ENCODE results near the gene DIRAS1.

DIRAS1 gene

DNA sequence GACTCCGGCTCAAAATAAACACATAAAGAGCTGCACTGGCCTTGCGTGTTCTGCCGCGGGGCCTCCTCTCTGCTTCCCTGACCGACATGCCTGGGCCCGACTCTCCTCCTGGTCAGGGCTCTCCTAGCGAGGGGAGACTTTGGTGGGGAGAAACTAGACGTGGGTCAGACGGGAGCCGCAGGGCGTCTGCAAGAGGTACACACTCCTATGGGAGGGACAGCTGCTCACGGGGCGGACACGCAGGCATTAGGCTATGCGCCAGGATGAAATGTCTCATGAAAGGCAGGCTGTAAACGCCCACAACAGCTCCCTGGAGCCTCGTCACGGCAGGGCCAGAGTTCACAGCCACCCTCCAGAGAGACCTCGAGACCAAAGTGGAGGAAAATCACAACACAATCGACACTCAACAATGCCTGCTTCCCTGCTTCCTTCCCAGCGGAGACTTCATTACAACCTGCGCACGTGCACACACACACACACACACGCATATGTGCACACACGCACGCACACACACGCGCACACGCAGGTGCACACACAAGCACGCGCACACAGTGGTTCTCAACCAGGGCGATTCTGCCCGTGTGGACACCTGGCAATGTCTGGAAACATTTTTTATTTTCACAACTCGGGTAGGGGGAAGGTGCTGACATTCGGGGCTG, 12.9 kb upstream of the DIRAS1 start:
- DNase-seq (ENCODE audit: low read depth): no peak
- H3K4me3 ChIP-seq (ENCODE audit: low read depth, low read length): no peak overlapping the region
- TF ChIP-seq CTCF (IDR thresholded peaks at IDR 0.05; ENCODE audit: insufficient read depth, low read depth, low read length, missing control alignments): no peak

DNA sequence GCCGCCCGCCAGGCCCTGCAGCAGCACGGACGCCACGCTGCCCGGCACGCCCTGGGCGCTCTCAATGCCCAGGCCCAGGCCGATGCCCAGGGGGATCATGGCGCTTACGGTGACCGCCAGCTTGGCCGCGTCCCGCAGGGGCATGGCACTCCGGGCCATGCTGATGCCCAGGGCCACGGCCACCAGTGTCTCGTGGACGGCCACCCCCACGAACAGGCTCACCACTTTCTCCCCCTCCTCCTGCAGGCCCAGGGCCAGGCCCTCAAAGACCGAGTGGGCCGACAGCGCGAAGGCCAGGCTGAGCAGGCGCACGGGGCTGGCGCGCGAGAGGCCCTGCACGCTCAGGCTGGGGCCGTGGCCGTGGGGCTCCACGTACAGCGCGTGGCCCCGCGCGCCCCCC, 11.7 kb upstream of the DIRAS1 start:
- no peak overlapping the region for H3K4me3 ChIP-seq (ENCODE audit: low read depth, low read length)
- no peak for TF ChIP-seq CTCF (IDR thresholded peaks at IDR 0.05; ENCODE audit: insufficient read depth, low read depth, low read length, missing control alignments)
- DNase-seq (ENCODE audit: low read depth): no peak

- no peak for DNase-seq (ENCODE audit: low read depth)
- no peak overlapping the region for H3K4me3 ChIP-seq (ENCODE audit: low read depth, low read length)
- no peak for TF ChIP-seq CTCF (IDR thresholded peaks at IDR 0.05; ENCODE audit: insufficient read depth, low read depth, low read length, missing control alignments)
These were observed 11.1 kb upstream of the DIRAS1 start for GRCh38 chr19:2732157-2732725.

GRCh38 chr19:2731181-2731995, 10.2 kb upstream of the DIRAS1 start:
- no peak overlapping the region for H3K4me3 ChIP-seq (ENCODE audit: low read depth, low read length)
- no peak for TF ChIP-seq CTCF (IDR thresholded peaks at IDR 0.05; ENCODE audit: insufficient read depth, low read depth, low read length, missing control alignments)
- no peak for DNase-seq (ENCODE audit: low read depth)

GRCh38 chr19:2729943-2730818, 9.0 kb upstream of the DIRAS1 start:
- H3K4me3 ChIP-seq (ENCODE audit: low read depth, low read length): no peak overlapping the region
- TF ChIP-seq CTCF (IDR thresholded peaks at IDR 0.05; ENCODE audit: insufficient read depth, low read depth, low read length, missing control alignments): no peak
- no peak for DNase-seq (ENCODE audit: low read depth)

DNA sequence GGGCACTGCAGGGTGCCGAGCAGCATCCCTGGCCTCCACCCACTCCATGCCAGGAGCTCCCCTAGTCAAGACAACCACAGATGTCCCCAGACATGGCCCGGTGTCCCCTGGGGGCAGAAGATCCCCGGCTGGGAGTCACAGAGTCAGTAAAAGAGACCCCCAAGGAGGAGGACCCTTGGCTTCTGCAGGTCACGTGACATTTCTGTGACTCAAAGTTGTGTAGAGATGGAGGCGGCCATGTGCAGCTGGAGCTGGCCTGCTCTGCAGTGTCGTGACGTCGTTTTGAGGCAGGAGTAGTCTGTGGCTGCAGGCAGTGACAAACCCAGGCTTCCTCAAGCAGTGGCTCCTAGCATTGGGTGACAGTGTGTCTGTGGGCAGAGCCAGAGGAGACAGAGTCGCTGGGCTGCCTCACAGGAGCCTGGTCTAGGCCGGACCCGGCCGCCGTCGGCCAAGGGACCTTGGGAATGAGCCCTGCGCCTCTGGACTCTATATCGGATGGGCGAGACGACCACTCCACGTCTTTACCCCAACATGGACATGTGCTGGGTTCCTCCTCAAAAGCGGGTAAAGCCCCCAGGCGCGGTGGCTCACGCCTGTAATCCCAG, 7.7 kb upstream of the DIRAS1 start:
- no peak overlapping the region for H3K4me3 ChIP-seq (ENCODE audit: low read depth, low read length)
- TF ChIP-seq CTCF (IDR thresholded peaks at IDR 0.05; ENCODE audit: insufficient read depth, low read depth, low read length, missing control alignments): no peak
- DNase-seq (ENCODE audit: low read depth): no peak
